ENCODE results near the gene INPPL1. TPM values are rescaled to one million over a fixed set of nuclear protein-coding genes. Genes with fewer than 3 reads are reported as not detected.

INPPL1 gene
- total RNA-seq, 5 donors from 2014 or later (not counting 1 experiment from before 2014, with no cell fraction given): 112 to 162 (median 147) TPM

- Mint-ChIP-seq H3K27me3 (peaks cover 0 to 25% of the 10 kb centered on the region in 2 donors), H3K27ac (no peak overlapping the region), H3K9me3 (no peaks in the 10 kb centered on the region), H3K4me1 (no peaks in the 10 kb centered on the region), H3K4me3 (no peak overlapping the region), H3K36me3 (no peaks in the 10 kb centered on the region)
- DNase-seq (no peak), ATAC-seq (replicated peaks in 1 of 4) (no peak)
- no peaks in the 10 kb centered on the region for H3K36me3 ChIP-seq (ENCODE audit: control insufficient read depth in 2 of 2, extremely low read depth in 1 of 2, insufficient read depth in 1 of 2, low read length in 1 of 2)
- H3K27me3 ChIP-seq (replicated peaks in 1 of 2; ENCODE audit: control insufficient read depth in 2 of 2, extremely low read depth in 1 of 2, insufficient read depth in 2 of 2, low read length in 1 of 2): peaks cover 0 to 39% of the 10 kb centered on the region in 2 experiments
- WGBS (ENCODE audit: insufficient coverage): 89% methylated on average over 1 of the region's 5 CpGs
- CTCF ChIA-PET: no interaction called here
- H3K4me3 ChIP-seq (ENCODE audit: control insufficient read depth in 1 of 2, extremely low read depth in 1 of 2, low read length in 1 of 2): no peak overlapping the region
- no peak overlapping the region for H3K27ac ChIP-seq (ENCODE audit: low read length)
- no peaks in the 10 kb centered on the region for H3K4me1 ChIP-seq (ENCODE audit: control insufficient read depth in 1 of 2, extremely low read depth in 1 of 2, insufficient read depth in 2 of 2, low read length in 2 of 2)
- H3K9me3 ChIP-seq: no peaks in the 10 kb centered on the region
- POLR2A ChIA-PET: no interaction called here
Measured at GRCh38 chr11:72254299-72254993, 29.9 kb downstream of the INPPL1 start.

- H3K9me3 ChIP-seq: no peaks in the 10 kb centered on the region
- no CpG with 5 or more reads among the region's 2 CpGs for WGBS (ENCODE audit: insufficient coverage)
- H3K27me3 Mint-ChIP-seq: peaks cover 2% of the 10 kb centered on the region in 2 donors
- no peaks in the 10 kb centered on the region for H3K4me1 ChIP-seq (ENCODE audit: control insufficient read depth in 1 of 2, extremely low read depth in 1 of 2, insufficient read depth in 2 of 2, low read length in 2 of 2)
- H3K4me3 Mint-ChIP-seq: no peak overlapping the region
- H3K27ac ChIP-seq (ENCODE audit: low read length): no peak overlapping the region
- DNase-seq: no peak
- H3K27ac Mint-ChIP-seq: no peak overlapping the region
- ChIA-PET CTCF (interaction anchor here in 1 of 2 donors (0.6 kb wide), 1 partner anchor 78 kb away, joined by 5 read pairs; no protein-coding TSS in a partner anchor), POLR2A (interaction anchor here in 1 of 2 donors (0.6 kb wide), 1 partner anchor 29 kb away, joined by 3 read pairs; no protein-coding TSS in a partner anchor)
- H3K27me3 ChIP-seq (replicated peaks in 1 of 2; ENCODE audit: control insufficient read depth in 2 of 2, extremely low read depth in 1 of 2, insufficient read depth in 2 of 2, low read length in 1 of 2): peaks cover 0 to 14% of the 10 kb centered on the region in 2 experiments
- no peak overlapping the region for H3K4me3 ChIP-seq (ENCODE audit: control insufficient read depth in 1 of 2, extremely low read depth in 1 of 2, low read length in 1 of 2)
- H3K4me1 Mint-ChIP-seq: no peaks in the 10 kb centered on the region
- H3K36me3 ChIP-seq (ENCODE audit: control insufficient read depth in 2 of 2, extremely low read depth in 1 of 2, insufficient read depth in 1 of 2, low read length in 1 of 2): no peaks in the 10 kb centered on the region
- no peaks in the 10 kb centered on the region for H3K9me3 Mint-ChIP-seq
- no peaks in the 10 kb centered on the region for H3K36me3 Mint-ChIP-seq
- no peak for ATAC-seq (replicated peaks in 1 of 4)
Measured at GRCh38 chr11:72257570-72257969, 33.0 kb downstream of the INPPL1 start.

- Histone ChIP-seq H3K36me3 (ENCODE audit: control insufficient read depth in 2 of 2, extremely low read depth in 1 of 2, insufficient read depth in 1 of 2, low read length in 1 of 2) (no peaks in the 10 kb centered on the region), H3K4me3 (ENCODE audit: control insufficient read depth in 1 of 2, extremely low read depth in 1 of 2, low read length in 1 of 2) (no peak overlapping the region), H3K27ac (ENCODE audit: low read length) (no peak overlapping the region), H3K4me1 (ENCODE audit: control insufficient read depth in 1 of 2, extremely low read depth in 1 of 2, insufficient read depth in 2 of 2, low read length in 2 of 2) (no peaks in the 10 kb centered on the region), H3K9me3 (no peaks in the 10 kb centered on the region), H3K27me3 (replicated peaks in 1 of 2; ENCODE audit: control insufficient read depth in 2 of 2, extremely low read depth in 1 of 2, insufficient read depth in 2 of 2, low read length in 1 of 2) (peaks cover 0 to 4% of the 10 kb centered on the region in 2 experiments)
- ATAC-seq (replicated peaks in 1 of 4) (no peak), DNase-seq (no peak)
- no peak overlapping the region for H3K4me3 Mint-ChIP-seq
- H3K9me3 Mint-ChIP-seq: no peaks in the 10 kb centered on the region
- H3K27ac Mint-ChIP-seq: no peak overlapping the region
- H3K4me1 Mint-ChIP-seq: no peaks in the 10 kb centered on the region
- 61% methylated on average over 2 of the region's 2 CpGs for WGBS (ENCODE audit: insufficient coverage)
- no peaks in the 10 kb centered on the region for H3K36me3 Mint-ChIP-seq
- peaks cover 5 to 7% of the 10 kb centered on the region in 2 donors for H3K27me3 Mint-ChIP-seq
- CTCF ChIA-PET: interaction anchor here in 1 of 2 donors (0.6 kb wide), 1 partner anchor 14 kb away, joined by 4 read pairs; no protein-coding TSS in a partner anchor
- POLR2A ChIA-PET: no interaction called here
Measured at GRCh38 chr11:72259490-72259889, 34.9 kb downstream of the INPPL1 start.

DNA sequence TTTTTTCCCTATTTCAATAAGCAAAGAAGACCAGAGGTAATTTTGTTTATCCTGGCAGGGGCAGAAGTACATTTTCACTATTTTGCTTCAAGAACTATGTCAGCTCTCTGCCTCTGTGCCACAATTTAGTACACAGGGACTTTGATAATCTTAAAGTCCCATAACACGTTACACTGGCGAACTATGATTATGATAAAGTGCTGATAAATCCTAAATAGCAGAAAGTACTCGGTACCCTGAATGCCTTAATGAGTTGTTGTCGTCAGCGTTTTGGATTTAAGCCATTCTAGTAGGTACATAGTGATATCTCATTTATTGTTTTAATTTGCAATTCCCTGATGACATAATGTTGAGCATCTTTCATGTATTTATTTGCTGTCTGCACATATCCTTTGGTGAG is 36.0 kb downstream of the INPPL1 start:
- no peaks in the 10 kb centered on the region for H3K9me3 Mint-ChIP-seq
- ATAC-seq (replicated peaks in 1 of 4) (no peak), DNase-seq (no peak)
- Histone ChIP-seq H3K27me3 (replicated peaks in 1 of 2; ENCODE audit: control insufficient read depth in 2 of 2, extremely low read depth in 1 of 2, insufficient read depth in 2 of 2, low read length in 1 of 2) (peaks cover 0 to 4% of the 10 kb centered on the region in 2 experiments), H3K4me3 (ENCODE audit: control insufficient read depth in 1 of 2, extremely low read depth in 1 of 2, low read length in 1 of 2) (no peak overlapping the region), H3K4me1 (ENCODE audit: control insufficient read depth in 1 of 2, extremely low read depth in 1 of 2, insufficient read depth in 2 of 2, low read length in 2 of 2) (no peaks in the 10 kb centered on the region), H3K9me3 (no peaks in the 10 kb centered on the region), H3K27ac (ENCODE audit: low read length) (no peak overlapping the region), H3K36me3 (ENCODE audit: control insufficient read depth in 2 of 2, extremely low read depth in 1 of 2, insufficient read depth in 1 of 2, low read length in 1 of 2) (no peaks in the 10 kb centered on the region)
- ChIA-PET POLR2A (interaction anchor here in 1 of 2 donors (0.6 kb wide), 2 partner anchors 9 to 135 kb away, joined by 3 read pairs; no protein-coding TSS in a partner anchor), CTCF (no interaction called here)
- no peak overlapping the region for H3K27ac Mint-ChIP-seq
- no peak overlapping the region for H3K4me3 Mint-ChIP-seq
- H3K4me1 Mint-ChIP-seq: no peaks in the 10 kb centered on the region
- peaks cover 6 to 7% of the 10 kb centered on the region in 2 donors for H3K27me3 Mint-ChIP-seq
- WGBS (ENCODE audit: insufficient coverage): no CpG with 5 or more reads among the region's 5 CpGs
- no peaks in the 10 kb centered on the region for H3K36me3 Mint-ChIP-seq

DNA sequence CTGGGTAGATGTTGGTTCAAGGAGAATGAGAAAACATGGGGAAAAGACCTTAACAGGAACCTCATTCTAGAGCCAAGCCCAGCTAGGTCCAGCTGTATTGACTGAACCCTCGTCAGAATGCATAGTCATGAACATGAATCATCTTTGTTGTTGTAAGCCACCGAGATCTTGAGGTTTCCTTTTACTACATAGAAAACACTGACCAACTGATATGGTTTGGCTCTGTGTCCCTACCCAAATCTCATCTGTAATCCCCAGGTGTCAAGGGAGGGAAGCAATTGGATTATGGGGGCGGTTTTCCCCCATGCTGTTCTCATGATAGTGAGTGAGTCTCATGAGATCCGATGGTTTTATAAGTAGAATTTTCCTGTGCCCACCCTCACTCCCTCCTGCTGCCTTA is 38.8 kb downstream of the INPPL1 start:
- WGBS (ENCODE audit: insufficient coverage): no CpG with 5 or more reads among the region's 4 CpGs
- DNase-seq: no peak

DNA sequence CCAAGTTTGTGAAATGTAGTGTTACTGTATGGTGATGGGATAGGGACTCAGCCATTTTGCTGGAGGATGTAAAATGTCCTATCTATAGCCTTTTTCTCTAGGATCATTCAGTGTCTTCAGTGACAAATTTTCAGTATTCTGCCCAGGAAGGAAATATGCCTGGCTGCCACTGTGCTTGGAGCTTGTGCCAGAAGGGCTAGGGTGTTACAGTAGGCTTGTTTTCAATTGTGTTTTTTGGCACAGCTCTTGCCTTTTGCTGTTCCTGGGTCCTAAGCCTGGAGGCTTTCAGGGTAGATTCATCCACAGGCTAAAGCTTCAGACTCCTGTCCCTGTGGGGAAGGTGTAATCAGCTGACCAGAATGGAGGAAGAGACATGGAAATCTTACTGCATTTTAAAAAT is 41.4 kb downstream of the INPPL1 start:
- Mint-ChIP-seq H3K27ac (no peak overlapping the region), H3K4me3 (no peak overlapping the region), H3K27me3 (peaks cover 18 to 21% of the 10 kb centered on the region in 2 donors), H3K4me1 (peaks cover 0 to 6% (median 5%) of the 10 kb centered on the region in 3 donors), H3K36me3 (no peaks in the 10 kb centered on the region), H3K9me3 (no peaks in the 10 kb centered on the region)
- Histone ChIP-seq H3K27ac (ENCODE audit: low read length) (no peak overlapping the region), H3K4me3 (ENCODE audit: control insufficient read depth in 1 of 2, extremely low read depth in 1 of 2, low read length in 1 of 2) (no peak overlapping the region), H3K9me3 (no peaks in the 10 kb centered on the region), H3K27me3 (replicated peaks in 1 of 2; ENCODE audit: control insufficient read depth in 2 of 2, extremely low read depth in 1 of 2, insufficient read depth in 2 of 2, low read length in 1 of 2) (peaks cover 0 to 12% of the 10 kb centered on the region in 2 experiments), H3K4me1 (ENCODE audit: control insufficient read depth in 1 of 2, extremely low read depth in 1 of 2, insufficient read depth in 2 of 2, low read length in 2 of 2) (peaks cover 0 to 3% of the 10 kb centered on the region in 2 experiments), H3K36me3 (ENCODE audit: control insufficient read depth in 2 of 2, extremely low read depth in 1 of 2, insufficient read depth in 1 of 2, low read length in 1 of 2) (no peaks in the 10 kb centered on the region)
- no peak for DNase-seq
- ChIA-PET POLR2A (interaction anchor here in 1 of 2 donors (0.5 kb wide), 1 partner anchor 237 kb away, joined by 9 read pairs; no protein-coding TSS in a partner anchor), CTCF (no interaction called here)
- ATAC-seq (replicated peaks in 1 of 4): no peak

More for the DNA sequence above, 38.8 kb downstream of the INPPL1 start:
- ChIA-PET POLR2A (no interaction called here), CTCF (no interaction called here)
- H3K27ac Mint-ChIP-seq: no peak overlapping the region
- Histone ChIP-seq H3K4me1 (ENCODE audit: control insufficient read depth in 1 of 2, extremely low read depth in 1 of 2, insufficient read depth in 2 of 2, low read length in 2 of 2) (no peaks in the 10 kb centered on the region), H3K27me3 (replicated peaks in 1 of 2; ENCODE audit: control insufficient read depth in 2 of 2, extremely low read depth in 1 of 2, insufficient read depth in 2 of 2, low read length in 1 of 2) (peaks cover 0 to 12% of the 10 kb centered on the region in 2 experiments), H3K36me3 (ENCODE audit: control insufficient read depth in 2 of 2, extremely low read depth in 1 of 2, insufficient read depth in 1 of 2, low read length in 1 of 2) (no peaks in the 10 kb centered on the region), H3K4me3 (ENCODE audit: control insufficient read depth in 1 of 2, extremely low read depth in 1 of 2, low read length in 1 of 2) (no peak overlapping the region), H3K27ac (ENCODE audit: low read length) (no peak overlapping the region), H3K9me3 (no peaks in the 10 kb centered on the region)
- H3K36me3 Mint-ChIP-seq: no peaks in the 10 kb centered on the region
- H3K4me1 Mint-ChIP-seq: no peaks in the 10 kb centered on the region
- H3K4me3 Mint-ChIP-seq: no peak overlapping the region
- H3K27me3 Mint-ChIP-seq: peaks cover 14 to 16% of the 10 kb centered on the region in 2 donors
- no peaks in the 10 kb centered on the region for H3K9me3 Mint-ChIP-seq
- ATAC-seq (replicated peaks in 1 of 4): no peak

Measured in T-cell (primary cell).